GM12892 (cell line): ENCODE measurements around the gene TEX26.

ENCODE experiments used
- DNase-seq: peaks from one replicate; pipeline ENCODE4 v3.0.0; 2011; ENCODE audit not compliant: insufficient read length
- FAIRE-seq: peaks from 2 replicates; lab custom pipeline; 2011; peaks lifted over from hg19 to GRCh38; lab: Jason Lieb, UNC
- POLR2A ChIP-seq: IDR thresholded peaks from 2 replicates; pipeline ENCODE4 v1.6.1; 2011; ENCODE audit warnings: low read depth, low read length, control low read depth
- POLR2AphosphoS5 ChIP-seq: IDR thresholded peaks from 2 replicates; pipeline ENCODE4 v1.6.1; 2011; ENCODE audit warnings: low read depth, low read length, control low read depth
- TAF1 ChIP-seq: IDR thresholded peaks from 2 replicates; pipeline ENCODE4 v1.6.1; 2011; ENCODE audit warnings: low read depth, mild to moderate bottlenecking, control low read depth, low read length, borderline replicate concordance

Gene TEX26

DNA sequence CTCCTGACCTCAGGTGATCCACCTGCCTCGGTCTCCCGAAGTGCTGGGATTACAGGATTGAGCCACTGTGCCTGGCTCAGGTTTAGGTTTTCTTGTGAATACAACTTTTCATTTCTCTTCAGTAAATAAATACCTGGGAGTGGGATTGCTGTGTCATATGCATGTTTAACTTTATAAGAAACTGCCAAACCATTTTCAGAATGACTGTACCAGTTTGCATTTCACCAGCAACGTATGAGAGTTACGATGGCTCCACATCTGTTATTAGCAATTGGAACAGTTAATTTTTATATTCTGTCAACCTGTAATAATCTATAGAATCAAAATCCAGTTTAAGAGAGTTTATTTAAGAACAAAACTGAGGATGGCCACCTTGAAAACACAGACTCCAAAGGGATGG, 52.2 kb downstream of the TEX26 start:
- FAIRE-seq = no peak

DNA sequence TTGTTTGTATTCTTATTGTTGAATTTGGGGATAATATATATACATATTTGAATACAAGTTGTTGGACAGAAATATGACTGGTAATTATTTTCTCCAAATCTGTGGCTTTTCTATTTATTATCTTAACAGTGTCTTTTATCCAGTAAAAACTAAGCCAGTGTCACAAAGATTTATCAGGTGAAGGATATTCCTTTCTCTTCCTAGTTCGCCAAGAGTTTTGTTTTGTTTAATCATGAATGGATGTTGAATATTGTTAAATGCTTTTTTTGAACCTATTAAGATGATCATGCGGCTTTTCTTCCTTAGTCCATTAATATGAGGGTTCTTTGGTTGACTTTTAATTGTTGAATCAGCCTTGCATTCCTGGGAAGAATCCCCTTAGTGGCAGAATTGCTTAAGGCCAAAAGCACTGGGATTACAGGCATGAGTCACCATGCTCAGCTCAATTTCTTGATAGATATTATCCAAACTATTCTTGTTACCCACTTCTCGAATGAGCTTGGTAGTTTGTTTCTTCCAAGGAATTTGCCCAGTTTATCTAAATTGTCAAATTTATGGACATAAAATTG, 53.3 kb downstream of the TEX26 start:
- TF ChIP-seq POLR2A = no peak
- TF ChIP-seq POLR2AphosphoS5 = no peak
- no peak for TF ChIP-seq TAF1
- DNase-seq (no peak), FAIRE-seq (no peak)

More for the DNA sequence above, 52.2 kb downstream of the TEX26 start:
- no peak for DNase-seq
- no peak for TF ChIP-seq POLR2A
- TF ChIP-seq POLR2AphosphoS5 = no peak
- TF ChIP-seq TAF1 = no peak

DNA sequence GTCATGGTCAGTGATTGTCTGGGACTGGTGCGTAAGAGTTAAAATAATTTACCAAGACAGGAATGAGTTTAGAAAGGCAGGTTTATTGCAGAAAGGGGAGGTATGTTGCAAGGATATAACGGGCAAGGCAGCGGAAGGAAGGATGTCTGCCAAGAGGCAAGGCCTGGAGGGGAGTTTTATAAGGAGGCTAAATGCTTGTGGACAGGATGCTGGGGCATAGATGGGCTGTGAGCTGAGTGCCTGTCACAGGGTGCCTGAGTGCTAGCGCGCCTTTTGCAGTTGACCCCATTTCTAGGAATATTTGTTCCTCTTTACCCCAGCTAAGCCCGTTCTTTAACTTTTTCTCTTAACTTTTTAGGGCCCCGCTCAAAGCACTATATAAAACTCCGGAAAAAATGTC, 58.7 kb downstream of the TEX26 start:
- no peak for FAIRE-seq
- DNase-seq = no peak
- TF ChIP-seq TAF1 (no peak), POLR2A (no peak), POLR2AphosphoS5 (no peak)

DNA sequence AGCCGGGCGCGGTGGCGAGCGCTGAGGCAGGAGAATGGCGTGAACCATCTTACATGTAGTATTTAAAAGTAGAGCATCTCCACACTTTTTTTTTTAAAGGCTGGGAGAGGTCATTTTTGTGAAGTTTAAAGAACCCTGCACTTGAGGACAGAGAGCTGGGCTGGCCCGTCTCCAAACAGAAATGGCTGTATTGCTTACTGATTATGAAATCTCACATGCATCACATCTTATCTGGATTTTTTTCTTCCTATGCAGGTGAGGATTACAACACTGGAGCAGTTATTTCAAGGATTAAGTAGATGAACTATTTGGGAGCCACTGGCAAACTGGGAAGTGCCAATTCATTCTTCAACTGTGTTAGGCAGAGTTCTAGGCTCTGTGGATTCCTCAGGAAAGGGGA, 59.5 kb downstream of the TEX26 start:
- DNase-seq = no peak
- TF ChIP-seq TAF1 (no peak), POLR2AphosphoS5 (no peak), POLR2A (no peak)
- FAIRE-seq = no peak

DNA sequence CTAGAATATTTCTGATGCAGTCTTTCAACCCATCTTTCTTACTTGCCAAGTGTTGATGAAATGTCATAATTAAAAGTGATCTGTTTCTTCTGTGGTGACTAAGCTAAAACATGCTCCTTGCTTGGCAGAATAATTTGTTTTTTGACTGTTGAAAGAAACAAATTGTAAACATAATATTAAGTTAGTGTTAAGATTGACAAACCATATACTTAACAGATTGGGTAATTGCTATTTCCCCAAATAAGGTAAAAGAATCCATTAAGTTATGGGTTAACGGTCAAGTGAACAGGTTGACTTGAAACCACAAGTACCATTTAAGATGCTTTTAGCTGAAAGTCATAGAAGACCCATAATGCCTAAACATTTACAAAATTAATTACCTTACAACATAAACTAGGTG, 62.9 kb downstream of the TEX26 start:
- DNase-seq = no peak
- FAIRE-seq = no peak
- no peak for TF ChIP-seq POLR2A
- TF ChIP-seq POLR2AphosphoS5 = no peak
- no peak for TF ChIP-seq TAF1

DNA sequence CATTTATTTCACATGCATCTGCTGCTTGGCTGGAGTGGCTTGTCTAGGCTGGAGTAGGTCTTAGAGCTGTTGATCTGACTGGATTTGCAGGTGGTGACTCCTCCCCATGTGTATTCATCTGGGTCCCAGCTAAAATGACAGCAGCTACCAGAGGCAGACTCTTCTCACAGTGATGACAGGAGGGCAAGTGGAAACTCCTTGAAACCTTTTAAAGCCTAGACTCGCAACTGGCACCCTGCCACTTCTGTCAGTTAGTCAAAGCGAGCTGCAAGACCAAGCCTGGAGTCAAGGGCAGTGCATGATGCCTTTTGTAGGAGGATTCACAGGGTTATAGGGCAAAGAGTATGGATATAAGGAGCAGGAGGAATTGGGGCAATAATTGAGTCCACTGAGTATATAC, 65.2 kb downstream of the TEX26 start:
- FAIRE-seq (no peak), DNase-seq (no peak)
- TF ChIP-seq POLR2A = no peak
- no peak for TF ChIP-seq POLR2AphosphoS5
- TF ChIP-seq TAF1 = no peak

DNA sequence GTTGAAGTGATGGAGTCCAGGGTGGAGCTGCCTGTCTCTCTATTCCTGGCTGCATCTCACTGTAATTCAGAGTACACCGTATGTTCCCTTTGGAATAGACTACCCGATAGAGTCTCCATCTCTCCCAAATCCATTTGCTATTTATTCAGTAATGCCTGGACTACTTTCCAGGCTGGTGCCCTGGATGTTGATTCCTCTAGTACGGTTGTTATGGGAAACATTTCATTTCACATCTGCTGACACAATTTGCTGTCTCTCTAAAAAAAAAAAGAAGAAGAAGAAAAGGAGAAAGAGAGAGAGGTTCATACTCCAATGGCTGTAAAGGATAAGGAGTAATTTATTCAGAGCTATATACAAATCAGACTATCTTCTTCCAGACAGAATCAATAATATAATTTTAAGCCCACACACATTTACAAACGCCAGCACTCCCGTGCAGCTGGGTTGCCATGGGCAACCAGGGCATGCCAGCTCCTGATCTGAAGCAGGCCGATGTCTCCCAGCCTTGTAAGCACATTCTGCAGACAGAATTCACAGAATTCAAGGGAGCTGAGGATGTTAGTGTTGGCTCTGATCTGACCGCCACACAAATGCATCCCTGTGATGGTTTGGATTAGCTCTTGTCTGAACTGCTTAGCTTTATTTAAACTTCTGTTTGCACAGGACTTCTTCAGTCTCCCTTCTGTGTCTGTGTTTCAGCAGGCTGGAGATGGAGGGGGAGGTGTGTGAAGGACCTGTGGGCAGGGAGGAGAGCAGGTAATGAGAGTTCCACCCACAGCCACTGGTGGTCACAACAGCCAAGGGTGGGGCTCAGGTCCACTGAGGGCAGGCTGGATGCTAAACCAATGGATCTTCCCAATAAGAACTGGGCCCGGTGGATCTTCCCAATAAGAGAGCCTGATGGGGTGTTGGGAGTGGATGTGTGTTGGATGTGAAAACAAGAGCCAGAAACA, 66.0 kb downstream of the TEX26 start:
- FAIRE-seq (no peak), DNase-seq (no peak)
- TF ChIP-seq TAF1 (no peak), POLR2AphosphoS5 (no peak), POLR2A (no peak)

DNA sequence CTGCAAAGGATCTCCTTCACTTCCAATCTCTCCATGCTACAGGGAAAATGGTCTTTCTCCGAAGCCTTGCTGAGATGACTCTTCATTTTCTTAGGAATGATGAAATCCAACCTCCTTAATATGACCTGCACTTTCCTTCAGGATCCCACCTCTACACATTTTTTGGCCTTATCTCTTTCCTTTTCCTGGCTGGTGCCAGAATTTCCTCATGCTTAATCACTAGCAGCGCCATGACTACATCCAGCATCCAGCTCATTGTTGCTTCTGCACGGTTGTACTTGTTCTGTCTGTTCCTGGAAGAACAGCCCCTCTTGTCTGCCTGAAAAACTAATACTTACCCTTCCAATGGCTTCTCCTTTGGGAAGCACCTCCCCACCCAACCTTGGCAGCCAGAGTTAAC, 68.4 kb downstream of the TEX26 start:
- no peak for DNase-seq
- FAIRE-seq = no peak
- no peak for TF ChIP-seq TAF1
- TF ChIP-seq POLR2AphosphoS5 = no peak
- no peak for TF ChIP-seq POLR2A

DNA sequence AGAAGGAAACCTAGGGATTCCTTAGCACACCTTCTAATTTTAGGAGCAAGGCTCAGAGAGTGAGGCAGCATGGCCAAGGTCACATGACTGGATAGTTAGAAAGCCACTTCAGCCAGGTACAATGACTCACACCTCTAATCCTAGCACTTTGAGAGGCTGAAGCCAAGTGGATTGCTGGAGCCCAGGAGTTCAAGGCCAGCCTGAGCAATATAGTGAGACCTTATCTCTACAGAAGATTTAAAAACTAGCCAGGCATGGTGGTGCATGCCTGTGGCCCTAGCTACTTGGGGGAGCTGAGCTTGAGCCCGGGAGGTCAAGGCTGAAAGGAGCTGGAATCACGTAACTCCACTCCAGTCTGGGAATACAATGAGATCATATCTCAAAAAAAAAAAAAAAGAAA, 69.2 kb downstream of the TEX26 start:
- no peak for DNase-seq
- TF ChIP-seq POLR2A (no peak), TAF1 (no peak), POLR2AphosphoS5 (no peak)

DNA sequence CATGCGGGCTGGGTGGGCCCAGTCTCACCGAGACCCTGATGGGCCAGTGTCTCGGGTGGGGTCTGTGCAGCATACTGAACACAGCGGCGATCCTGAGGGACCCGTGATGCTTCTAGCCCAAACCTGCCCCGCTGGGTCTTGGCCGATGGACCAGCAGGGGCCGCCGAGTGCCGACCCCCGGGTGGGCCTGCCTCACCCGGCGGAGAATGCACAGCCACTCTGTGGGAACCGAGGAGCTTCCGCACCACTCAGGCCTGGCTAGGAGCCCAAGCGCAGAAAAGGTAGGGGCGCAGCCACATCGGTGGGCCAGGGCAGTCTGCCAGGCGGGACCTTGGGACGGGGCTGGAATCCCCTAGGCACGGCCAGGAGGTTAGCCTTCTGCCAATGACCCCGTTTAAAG, 72.6 kb downstream of the TEX26 start:
- TF ChIP-seq POLR2A = no peak
- FAIRE-seq (no peak), DNase-seq (no peak)

More for the DNA sequence above, 69.2 kb downstream of the TEX26 start:
- no peak for FAIRE-seq

DNA sequence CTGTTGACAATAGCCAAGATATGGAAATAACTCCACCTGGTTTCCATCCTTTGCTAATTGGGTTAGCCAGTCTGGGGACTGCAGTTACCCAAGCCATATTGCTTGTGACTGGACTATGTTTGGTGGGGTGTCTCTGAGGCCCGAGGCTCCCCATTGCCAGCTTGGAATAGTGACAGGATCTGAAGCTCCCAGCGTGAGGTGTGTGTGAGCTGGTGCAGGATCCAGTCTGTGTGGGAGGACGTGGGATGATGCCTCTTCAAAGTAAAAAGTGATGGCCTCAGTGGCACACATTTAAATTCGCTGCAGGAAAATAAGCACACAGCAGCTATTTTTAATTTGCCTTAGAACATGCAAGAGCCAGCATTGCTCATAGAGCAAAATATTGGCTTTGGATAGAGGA, 75.0 kb downstream of the TEX26 start:
- no peak for TF ChIP-seq TAF1
- no peak for TF ChIP-seq POLR2AphosphoS5
- no peak for FAIRE-seq

DNA sequence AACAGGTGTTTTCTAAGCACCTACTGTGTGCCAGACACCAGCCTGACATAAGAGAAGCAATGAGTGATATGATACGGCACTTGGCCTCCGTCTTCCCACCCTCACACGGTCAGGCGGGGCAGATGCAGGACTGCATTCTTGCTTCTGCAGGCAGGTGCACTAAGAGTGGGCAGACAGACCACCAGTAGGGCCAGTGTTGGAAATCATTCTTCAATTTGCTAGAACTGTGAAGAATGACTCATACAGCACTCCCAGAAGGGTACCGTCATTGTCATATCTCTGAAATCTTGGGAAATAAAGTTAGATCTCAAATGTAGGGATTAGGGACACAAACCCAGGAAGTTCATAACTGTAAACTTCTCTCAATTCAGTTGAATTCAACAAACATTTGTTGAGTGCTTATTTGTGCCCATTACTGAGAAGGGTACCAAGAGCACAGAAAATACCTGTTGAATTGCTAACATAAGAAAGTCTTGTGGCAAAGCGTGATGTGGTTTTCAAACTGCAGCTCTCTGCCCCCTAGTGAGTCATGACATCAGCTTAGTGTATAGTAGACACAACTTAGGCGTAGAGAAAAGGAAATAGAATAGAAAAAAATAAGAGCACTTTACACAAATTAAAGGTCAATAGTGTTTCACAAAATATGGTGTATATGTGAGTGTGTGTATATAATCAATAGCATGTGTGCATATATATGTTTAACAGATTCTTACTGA, 76.1 kb downstream of the TEX26 start:
- no peak for DNase-seq
- TF ChIP-seq POLR2AphosphoS5 (no peak), POLR2A (no peak), TAF1 (no peak)
- no peak for FAIRE-seq

More for the DNA sequence above, 75.0 kb downstream of the TEX26 start:
- DNase-seq = no peak
